Measurements from ENCODE around the gene MYCBP2.

GRCh38 chr13:77339408-77339807, 12.5 kb upstream of the MYCBP2 start:
- no peak for TF ChIP-seq CTCF (conservative IDR thresholded peaks at IDR 0.05)
- TF ChIP-seq EZH2 (IDR thresholded peaks at IDR 0.05; ENCODE audit: low read depth): no peak
